ENCODE measurements around the gene CENPP.

DNA sequence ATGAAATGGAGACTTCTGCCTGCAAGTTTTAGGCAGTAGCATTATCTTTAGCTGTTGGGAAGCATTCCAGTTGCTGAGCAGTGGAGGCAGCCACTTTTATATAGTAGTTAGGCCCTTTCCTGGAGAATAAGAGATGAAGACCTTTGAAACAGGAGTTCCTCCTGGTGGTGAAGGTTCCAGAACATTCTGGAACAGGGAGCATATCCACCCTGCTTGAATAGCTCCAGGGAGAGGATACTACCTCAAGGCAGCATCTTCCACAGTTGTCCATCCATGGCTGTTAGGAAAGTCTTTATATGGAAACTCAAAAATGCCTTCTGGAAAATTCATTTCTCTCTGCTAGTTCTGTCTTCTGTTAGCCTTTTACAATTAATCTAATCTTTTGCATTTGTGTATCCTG lies 153.6 kb downstream of the CENPP start:
- TF ChIP-seq, protein P1, sequence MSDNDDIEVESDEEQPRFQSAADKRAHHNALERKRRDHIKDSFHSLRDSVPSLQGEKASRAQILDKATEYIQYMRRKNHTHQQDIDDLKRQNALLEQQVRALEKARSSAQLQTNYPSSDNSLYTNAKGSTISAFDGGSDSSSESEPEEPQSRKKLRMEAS (IDR thresholded peaks at IDR 0.05) = no peak
- no peak for TF ChIP-seq EP300 (IDR thresholded peaks at IDR 0.05; ENCODE audit: borderline replicate concordance)
- no peak for TF ChIP-seq RAD21 (IDR thresholded peaks at IDR 0.05; ENCODE audit: low read depth)
- TF ChIP-seq FOXM1 (IDR thresholded peaks at IDR 0.05; ENCODE audit: borderline replicate concordance, low read depth) = no peak
- TF ChIP-seq, protein P2, sequence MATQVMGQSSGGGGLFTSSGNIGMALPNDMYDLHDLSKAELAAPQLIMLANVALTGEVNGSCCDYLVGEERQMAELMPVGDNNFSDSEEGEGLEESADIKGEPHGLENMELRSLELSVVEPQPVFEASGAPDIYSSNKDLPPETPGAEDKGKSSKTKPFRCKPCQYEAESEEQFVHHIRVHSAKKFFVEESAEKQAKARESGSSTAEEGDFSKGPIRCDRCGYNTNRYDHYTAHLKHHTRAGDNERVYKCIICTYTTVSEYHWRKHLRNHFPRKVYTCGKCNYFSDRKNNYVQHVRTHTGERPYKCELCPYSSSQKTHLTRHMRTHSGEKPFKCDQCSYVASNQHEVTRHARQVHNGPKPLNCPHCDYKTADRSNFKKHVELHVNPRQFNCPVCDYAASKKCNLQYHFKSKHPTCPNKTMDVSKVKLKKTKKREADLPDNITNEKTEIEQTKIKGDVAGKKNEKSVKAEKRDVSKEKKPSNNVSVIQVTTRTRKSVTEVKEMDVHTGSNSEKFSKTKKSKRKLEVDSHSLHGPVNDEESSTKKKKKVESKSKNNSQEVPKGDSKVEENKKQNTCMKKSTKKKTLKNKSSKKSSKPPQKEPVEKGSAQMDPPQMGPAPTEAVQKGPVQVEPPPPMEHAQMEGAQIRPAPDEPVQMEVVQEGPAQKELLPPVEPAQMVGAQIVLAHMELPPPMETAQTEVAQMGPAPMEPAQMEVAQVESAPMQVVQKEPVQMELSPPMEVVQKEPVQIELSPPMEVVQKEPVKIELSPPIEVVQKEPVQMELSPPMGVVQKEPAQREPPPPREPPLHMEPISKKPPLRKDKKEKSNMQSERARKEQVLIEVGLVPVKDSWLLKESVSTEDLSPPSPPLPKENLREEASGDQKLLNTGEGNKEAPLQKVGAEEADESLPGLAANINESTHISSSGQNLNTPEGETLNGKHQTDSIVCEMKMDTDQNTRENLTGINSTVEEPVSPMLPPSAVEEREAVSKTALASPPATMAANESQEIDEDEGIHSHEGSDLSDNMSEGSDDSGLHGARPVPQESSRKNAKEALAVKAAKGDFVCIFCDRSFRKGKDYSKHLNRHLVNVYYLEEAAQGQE (IDR thresholded peaks at IDR 0.05; ENCODE audit: low read depth) = no peak
- TF ChIP-seq TAF1 (IDR thresholded peaks at IDR 0.05; ENCODE audit: low read depth) = no peak
- TF ChIP-seq YY1 (IDR thresholded peaks at IDR 0.05; ENCODE audit: low read depth) = no peak
- no peak for TF ChIP-seq CEBPB (IDR thresholded peaks at IDR 0.05)
- no peak for TF ChIP-seq ZBTB7A (IDR thresholded peaks at IDR 0.05; ENCODE audit: low read depth)
- TF ChIP-seq EGR1 (IDR thresholded peaks at IDR 0.05) = no peak
- no peak for TF ChIP-seq CREB1 (IDR thresholded peaks at IDR 0.05; ENCODE audit: low read depth)
- no peak for TF ChIP-seq TCF12 (IDR thresholded peaks at IDR 0.05; ENCODE audit: low read depth)
- no peak for TF ChIP-seq NFIC (IDR thresholded peaks at IDR 0.05)
- TF ChIP-seq TEAD4 (IDR thresholded peaks at IDR 0.05) = no peak

Measured in Ishikawa (cell line).